ENCODE results near the gene PODN. TPM values are rescaled to one million over a fixed set of nuclear protein-coding genes. Genes with fewer than 3 reads are reported as not detected.

PODN gene
- total RNA-seq, 1 experiment from 2014 or later = not detected

DNA sequence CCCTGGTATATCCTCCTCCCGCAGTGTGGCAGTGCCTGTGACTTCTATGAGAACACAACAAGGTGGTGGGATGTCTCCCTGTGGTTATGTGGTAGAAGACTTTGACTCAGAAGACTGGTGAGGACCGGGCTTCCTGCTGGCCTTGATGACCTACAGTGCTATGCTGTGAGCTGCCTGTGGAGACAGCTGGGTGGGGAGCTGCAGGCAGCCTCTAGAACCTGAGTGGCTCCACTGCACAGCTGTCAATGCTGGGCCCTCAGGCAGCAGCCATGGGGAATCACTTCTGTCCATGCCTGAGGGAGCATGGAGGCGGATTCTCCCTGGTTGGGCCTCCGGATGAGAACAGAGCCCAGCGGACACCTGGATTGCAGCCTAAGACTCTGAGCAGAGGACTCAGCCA is 65.5 kb downstream of the PODN start:
- TF ChIP-seq EZH2 (IDR thresholded peaks at IDR 0.05; ENCODE audit: low read depth) = no peak
- TF ChIP-seq, protein P1, sequence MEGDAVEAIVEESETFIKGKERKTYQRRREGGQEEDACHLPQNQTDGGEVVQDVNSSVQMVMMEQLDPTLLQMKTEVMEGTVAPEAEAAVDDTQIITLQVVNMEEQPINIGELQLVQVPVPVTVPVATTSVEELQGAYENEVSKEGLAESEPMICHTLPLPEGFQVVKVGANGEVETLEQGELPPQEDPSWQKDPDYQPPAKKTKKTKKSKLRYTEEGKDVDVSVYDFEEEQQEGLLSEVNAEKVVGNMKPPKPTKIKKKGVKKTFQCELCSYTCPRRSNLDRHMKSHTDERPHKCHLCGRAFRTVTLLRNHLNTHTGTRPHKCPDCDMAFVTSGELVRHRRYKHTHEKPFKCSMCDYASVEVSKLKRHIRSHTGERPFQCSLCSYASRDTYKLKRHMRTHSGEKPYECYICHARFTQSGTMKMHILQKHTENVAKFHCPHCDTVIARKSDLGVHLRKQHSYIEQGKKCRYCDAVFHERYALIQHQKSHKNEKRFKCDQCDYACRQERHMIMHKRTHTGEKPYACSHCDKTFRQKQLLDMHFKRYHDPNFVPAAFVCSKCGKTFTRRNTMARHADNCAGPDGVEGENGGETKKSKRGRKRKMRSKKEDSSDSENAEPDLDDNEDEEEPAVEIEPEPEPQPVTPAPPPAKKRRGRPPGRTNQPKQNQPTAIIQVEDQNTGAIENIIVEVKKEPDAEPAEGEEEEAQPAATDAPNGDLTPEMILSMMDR (conservative IDR thresholded peaks at IDR 0.05) = no peak
- intact Hi-C loops (cut with micrococcal nuclease; ENCODE audit: unreplicated experiment) = no loop called here
- Histone ChIP-seq H3K4me1 (replicated peaks; ENCODE audit: insufficient read depth) (no peaks in the 10 kb centered on the region), H3F3A (ENCODE audit: insufficient read depth, low read depth) (no peaks in the 10 kb centered on the region), H3K79me2 (ENCODE audit: low read depth) (no peaks in the 10 kb centered on the region), H2AFZ (no peak overlapping the region), H3K27ac (no peak overlapping the region), H3K4me3 (no peak overlapping the region), H3K9me3 (ENCODE audit: insufficient read depth, low read depth) (no peaks in the 10 kb centered on the region), H3K27me3 (ENCODE audit: insufficient read depth, low read depth) (no peaks in the 10 kb centered on the region), H3K9me2 (ENCODE audit: insufficient read depth) (no peaks in the 10 kb centered on the region), H3K36me3 (ENCODE audit: low read depth) (no peaks in the 10 kb centered on the region), H3K4me2 (no peak overlapping the region), H4K20me1 (ENCODE audit: insufficient read depth) (no peaks in the 10 kb centered on the region)
- BruUV-seq (replicated peaks) = no TSS peak
- ChIA-PET POLR2A (ENCODE audit: unreplicated experiment) (no interaction called here), CTCF (interaction anchor here (0.6 kb wide), 1 partner anchor 25 kb away, joined by 5 read pairs; no protein-coding TSS in a partner anchor)
- no peak for DNase-seq

DNA sequence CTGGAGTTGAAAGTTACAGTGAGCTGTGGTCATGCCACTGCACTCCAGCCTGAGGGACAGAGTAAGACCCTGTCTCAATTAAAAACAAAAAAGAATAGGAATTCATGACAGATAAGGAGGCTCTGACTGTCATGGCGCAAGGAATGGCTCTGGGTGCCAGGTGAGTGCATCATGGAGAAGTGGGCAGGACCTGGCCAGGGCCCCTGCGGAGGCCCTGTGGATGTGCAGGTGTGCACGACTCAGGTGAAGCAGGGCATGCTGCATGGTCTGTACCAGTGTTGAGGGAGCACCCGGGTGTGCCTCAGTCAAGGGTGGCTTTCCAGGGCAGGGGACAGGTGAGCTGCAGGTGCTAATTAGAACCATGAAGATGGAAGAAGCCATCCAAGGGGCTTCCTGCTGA is 66.4 kb downstream of the PODN start:
- Histone ChIP-seq H4K20me1 (ENCODE audit: insufficient read depth) (no peaks in the 10 kb centered on the region), H3K4me2 (no peak overlapping the region), H3K36me3 (ENCODE audit: low read depth) (no peaks in the 10 kb centered on the region), H3K9me3 (ENCODE audit: insufficient read depth, low read depth) (no peaks in the 10 kb centered on the region), H3K27me3 (ENCODE audit: insufficient read depth, low read depth) (no peaks in the 10 kb centered on the region), H3K4me3 (no peak overlapping the region), H2AFZ (no peak overlapping the region), H3K9me2 (ENCODE audit: insufficient read depth) (no peaks in the 10 kb centered on the region), H3K79me2 (ENCODE audit: low read depth) (no peaks in the 10 kb centered on the region), H3K4me1 (replicated peaks; ENCODE audit: insufficient read depth) (no peaks in the 10 kb centered on the region), H3K27ac (no peak overlapping the region), H3F3A (ENCODE audit: insufficient read depth, low read depth) (no peaks in the 10 kb centered on the region)
- POLR2A ChIA-PET (ENCODE audit: unreplicated experiment) = no interaction called here
- no peak for DNase-seq
- BruUV-seq (replicated peaks) = no TSS peak
- CTCF ChIA-PET = interaction anchor here (0.6 kb wide), 1 partner anchor 26 kb away, joined by 5 read pairs; no protein-coding TSS in a partner anchor
- TF ChIP-seq, protein P1 (conservative IDR thresholded peaks at IDR 0.05) = no peak
- no peak for TF ChIP-seq EZH2 (IDR thresholded peaks at IDR 0.05; ENCODE audit: low read depth)
- intact Hi-C loops (cut with micrococcal nuclease; ENCODE audit: unreplicated experiment) = no loop called here

GRCh38 chr1:53129891-53130597 is 68.0 kb downstream of the PODN start:
- intact Hi-C loops (cut with micrococcal nuclease; ENCODE audit: unreplicated experiment) = no loop called here
- no peaks in the 10 kb centered on the region for H3K4me1 ChIP-seq (replicated peaks; ENCODE audit: insufficient read depth)
- no TSS peak for BruUV-seq (replicated peaks)
- ChIA-PET POLR2A (ENCODE audit: unreplicated experiment) (no interaction called here), CTCF (no interaction called here)
- no peaks in the 10 kb centered on the region for H4K20me1 ChIP-seq (ENCODE audit: insufficient read depth)
- H3K4me3 ChIP-seq = no peak overlapping the region
- H3K79me2 ChIP-seq (ENCODE audit: low read depth) = no peaks in the 10 kb centered on the region
- TF ChIP-seq, protein P1 (conservative IDR thresholded peaks at IDR 0.05) = no peak
- TF ChIP-seq EZH2 (IDR thresholded peaks at IDR 0.05; ENCODE audit: low read depth) = no peak
- H2AFZ ChIP-seq = no peak overlapping the region
- no peaks in the 10 kb centered on the region for H3K27me3 ChIP-seq (ENCODE audit: insufficient read depth, low read depth)
- no peak overlapping the region for H3K4me2 ChIP-seq
- no peak overlapping the region for H3K27ac ChIP-seq
- no peaks in the 10 kb centered on the region for H3F3A ChIP-seq (ENCODE audit: insufficient read depth, low read depth)
- H3K36me3 ChIP-seq (ENCODE audit: low read depth) = no peaks in the 10 kb centered on the region
- no peaks in the 10 kb centered on the region for H3K9me2 ChIP-seq (ENCODE audit: insufficient read depth)
- H3K9me3 ChIP-seq (ENCODE audit: insufficient read depth, low read depth) = no peaks in the 10 kb centered on the region
- no peak for DNase-seq
